GM12878 (cell line): Measurements from ENCODE around the gene TPCN1. TPM values are rescaled to one million over a fixed set of nuclear protein-coding genes. Genes with fewer than 3 reads are reported as not detected.

Experiments used
- ATAC-seq: fragments of 200-7000 bp; cut with Tn5 transposase; 3 replicates; pipeline ENCODE4 v1.9.1; 2020; ENCODE audit warnings: mild to moderate bottlenecking, moderate library complexity
- BruUV-seq: library from RNA; stranded (reverse); fragments of 400-500 nt; replicated peaks from 2 replicates; lab custom pipeline; 2021; lab: Mats Ljungman, UMichigan
- CTCF ChIA-PET: fragments of 300-600 bp; sonication (Branson Sonifier 250); formaldehyde crosslinking; extraction: SDS; loops from one replicate; lab custom pipeline; 2021; ENCODE audit warnings: inconsistent platforms; lab: Yijun Ruan, JAX
- POLR2A ChIA-PET: fragments of 350-600 bp; formaldehyde crosslinking; extraction: SDS; loops from one replicate; lab custom pipeline; 2021; ENCODE audit warnings: inconsistent platforms; lab: Charles Lee
- RAD21 ChIA-PET: fragments of 300-600 bp; sonication (Branson Sonifier 250); formaldehyde crosslinking; loops from one replicate; lab custom pipeline; 2023; ENCODE audit warnings: antibody characterized with exemption; ENCODE audit not compliant: unreplicated experiment; lab: Charles Lee
- SMC1A ChIA-PET: fragments of 300-600 bp; sonication (Branson Sonifier 250); formaldehyde crosslinking; loops from one replicate; lab custom pipeline; 2023; ENCODE audit not compliant: unreplicated experiment, uncharacterized antibody; lab: Charles Lee
- DNase-seq: peaks from one replicate; pipeline ENCODE4 v3.0.0-alpha.2; 2011; ENCODE audit warnings: low read depth, low spot score
- FAIRE-seq: peaks from 3 replicates; lab custom pipeline; 2011; peaks lifted over from hg19 to GRCh38; lab: Jason Lieb, UNC
- H2AFZ ChIP-seq: 2 replicates; pipeline ENCODE4 v1.6.0; 2011; ENCODE audit warnings: low read depth, low read length, control low read depth; ENCODE audit not compliant: control insufficient read depth
- H3K27ac ChIP-seq: 2 replicates; pipeline ENCODE4 v1.5.1; 2011; ENCODE audit warnings: control low read depth; ENCODE audit not compliant: control insufficient read depth, insufficient read depth
- H3K27me3 ChIP-seq, 2 experiments: replicated peaks in 1 of 2; 2 replicates each; pipeline versions ENCODE4 v1.6.0 to v1.6.1; 2011; ENCODE audit warnings: low read length in 1 of 2; ENCODE audit not compliant: control insufficient read depth in 2 of 2, insufficient read depth in 2 of 2
- H3K36me3 ChIP-seq, 2 experiments: 2 replicates each; pipeline ENCODE4 v1.5.1; 2011; ENCODE audit warnings: low read length in 1 of 2; ENCODE audit not compliant: control insufficient read depth in 2 of 2, insufficient read depth in 2 of 2
- H3K4me1 ChIP-seq: 2 replicates; pipeline ENCODE4 v1.6.1; 2011; ENCODE audit warnings: mild to moderate bottlenecking, low read length, moderate library complexity, mixed read lengths; ENCODE audit not compliant: control insufficient read depth, insufficient read depth
- H3K4me2 ChIP-seq: 2 replicates; pipeline ENCODE4 v1.6.0; 2011; ENCODE audit warnings: control low read depth; ENCODE audit not compliant: control insufficient read depth, insufficient read depth
- H3K4me3 ChIP-seq: fragments of 200-600 bp; sonication (generic); 2 replicates; pipeline ENCODE4 v1.5.1; 2016
- H3K79me2 ChIP-seq: 2 replicates; pipeline ENCODE4 v1.6.0; 2011; ENCODE audit warnings: low read length; ENCODE audit not compliant: control insufficient read depth, insufficient read depth
- H3K9ac ChIP-seq: 2 replicates; pipeline ENCODE4 v1.8.0; 2011; ENCODE audit warnings: low read length, control low read depth, mixed read lengths; ENCODE audit not compliant: control insufficient read depth, insufficient read depth
- H3K9me3 ChIP-seq: replicated peaks from 3 replicates; pipeline ENCODE4 v1.5.1; 2011; ENCODE audit warnings: mild to moderate bottlenecking, low read length; ENCODE audit not compliant: control insufficient read depth, insufficient read depth
- H4K20me1 ChIP-seq: 2 replicates; pipeline ENCODE4 v1.6.0; 2011; ENCODE audit not compliant: control insufficient read depth, insufficient read depth
- RFX5 ChIP-seq: IDR thresholded peaks from 2 replicates; pipeline ENCODE4 v1.6.1; 2011; ENCODE audit warnings: low read depth, low read length, improper control_type of control experiment
- WGBS: methylation state at CpG from one replicate; pipeline ENCODE4 v1.1.6; 2016; ENCODE audit warnings: low lambda C conversion rate; ENCODE audit not compliant: insufficient replicate concordance, insufficient coverage; ENCODE audit errors: missing lambda C conversion rate; 5-methylcytosine and 5-hydroxymethylcytosine counted together
- in situ Hi-C: fragments of 300-500 bp; cut with MboI; formaldehyde crosslinking; loops from 9 replicates; pipeline ENCODE4 v1.14.3; 2018; ENCODE audit warnings: mixed read lengths
- intact Hi-C: fragments of 100-400 bp; cut with micrococcal nuclease; formaldehyde crosslinking; loops from one replicate; pipeline ENCODE4 v1.14.2; 2022; ENCODE audit not compliant: unreplicated experiment
- polyA plus RNA-seq, 11 experiments: library from polyadenylated mRNA; depleted of rRNA in 4 of 11; unstranded in 6 of 11; stranded (reverse) in 5 of 11; fragments of >200 nt; fragmentation: Nextera tagmentation in 4 of 11; fragmentation: Illumina TruSeq in 1 of 11; extraction: Ambion mirVana in 4 of 11; extraction: Trizol in 1 of 11; gene quantifications; 1 replicate in 1 of 11; 2 replicates in 10 of 11; pipeline versions ENCODE4 v1.2.1 to v1.2.3, GENCODE V29; 2011 to 2016; ENCODE audit warnings: inconsistent platforms in 2 of 11, missing spikeins in 2 of 11, low read depth in 1 of 11
- total RNA-seq, 4 experiments: library from RNA; depleted of rRNA in 3 of 4; stranded (reverse); fragments of >200 nt in 3 of 4; fragmentation: Illumina TruSeq in 1 of 4; extraction: Trizol in 1 of 4; gene quantifications; 2 replicates each; pipeline versions ENCODE4 v1.2.1 to v1.2.3, GENCODE V29; 2013 to 2021
- TF ChIP-seq, protein P1 (sequence below): fragments of 150-350 bp; IDR thresholded peaks from 2 replicates; pipeline ENCODE4 v1.6.1; 2016; ENCODE audit warnings: low read depth, low read length

TPCN1 gene
- total and polyA plus RNA-seq, 10 of the 15 experiments (the other 5 are each of a cell fraction or from before 2014, with no cell fraction given), result 0.79 to 30.9 (median 19.4) TPM

DNA sequence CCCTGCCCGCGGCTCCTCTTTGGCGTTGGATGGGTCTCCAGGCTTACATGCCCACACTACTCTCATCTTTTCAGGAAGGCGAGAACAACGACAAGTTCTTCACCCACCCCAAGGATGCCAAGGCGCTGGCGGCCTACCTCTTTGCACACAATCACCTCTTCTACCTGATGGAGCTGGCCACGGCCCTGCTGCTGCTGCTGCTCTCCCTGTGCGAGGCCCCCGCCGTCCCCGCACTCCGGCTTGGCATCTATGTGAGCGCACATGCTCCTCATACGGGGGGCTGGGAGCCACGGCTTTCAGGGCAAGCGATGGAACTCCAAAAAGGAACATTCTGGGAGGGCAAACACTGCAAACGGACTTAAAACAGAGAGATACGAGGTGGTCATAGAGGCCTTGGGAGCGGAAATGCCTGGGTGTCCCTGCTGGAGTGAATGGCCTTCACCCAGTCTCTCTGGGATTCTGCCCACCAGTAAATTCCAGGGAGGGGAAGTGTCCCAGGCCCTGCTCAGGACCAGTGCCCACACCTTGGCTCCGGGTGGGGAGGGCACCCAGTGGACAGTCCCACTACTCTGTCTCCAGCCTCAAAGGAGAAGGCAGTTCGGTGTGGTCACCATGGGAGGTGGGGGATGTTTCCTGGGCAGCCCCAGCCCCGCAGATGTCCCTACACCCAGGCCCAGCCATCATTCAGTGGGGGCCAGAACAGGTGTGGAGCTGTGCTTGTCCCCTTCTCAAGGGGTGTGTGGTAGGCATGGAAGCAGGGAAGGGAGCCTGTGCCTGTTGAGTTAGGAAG is 45.0 kb downstream of the TPCN1 start:
- in situ Hi-C loops, result no loop called here
- H2AFZ ChIP-seq, result no peak overlapping the region
- no peaks in the 10 kb centered on the region for H3K27me3 ChIP-seq
- H3K9ac ChIP-seq, result no peak overlapping the region
- H3K9me3 ChIP-seq, result no peaks in the 10 kb centered on the region
- WGBS, result 98% methylated on average over 23 of the region's 23 CpGs
- H3K4me2 ChIP-seq, result no peak overlapping the region
- H3K36me3 ChIP-seq, result peaks cover 5 to 24% of the 10 kb centered on the region in 2 experiments
- ChIA-PET CTCF (interaction anchor here (0.6 kb wide), 1 partner anchor 61 kb away, joined by 3 read pairs; no protein-coding TSS in a partner anchor), RAD21 (no interaction called here), SMC1A (no interaction called here), POLR2A (no interaction called here)
- FAIRE-seq, result no peak
- peaks cover 9% of the 10 kb centered on the region; the same call in 1 of the 2 replicates for H3K4me1 ChIP-seq
- no peak overlapping the region for H3K4me3 ChIP-seq
- no peak for TF ChIP-seq RFX5
- TF ChIP-seq, protein P1, sequence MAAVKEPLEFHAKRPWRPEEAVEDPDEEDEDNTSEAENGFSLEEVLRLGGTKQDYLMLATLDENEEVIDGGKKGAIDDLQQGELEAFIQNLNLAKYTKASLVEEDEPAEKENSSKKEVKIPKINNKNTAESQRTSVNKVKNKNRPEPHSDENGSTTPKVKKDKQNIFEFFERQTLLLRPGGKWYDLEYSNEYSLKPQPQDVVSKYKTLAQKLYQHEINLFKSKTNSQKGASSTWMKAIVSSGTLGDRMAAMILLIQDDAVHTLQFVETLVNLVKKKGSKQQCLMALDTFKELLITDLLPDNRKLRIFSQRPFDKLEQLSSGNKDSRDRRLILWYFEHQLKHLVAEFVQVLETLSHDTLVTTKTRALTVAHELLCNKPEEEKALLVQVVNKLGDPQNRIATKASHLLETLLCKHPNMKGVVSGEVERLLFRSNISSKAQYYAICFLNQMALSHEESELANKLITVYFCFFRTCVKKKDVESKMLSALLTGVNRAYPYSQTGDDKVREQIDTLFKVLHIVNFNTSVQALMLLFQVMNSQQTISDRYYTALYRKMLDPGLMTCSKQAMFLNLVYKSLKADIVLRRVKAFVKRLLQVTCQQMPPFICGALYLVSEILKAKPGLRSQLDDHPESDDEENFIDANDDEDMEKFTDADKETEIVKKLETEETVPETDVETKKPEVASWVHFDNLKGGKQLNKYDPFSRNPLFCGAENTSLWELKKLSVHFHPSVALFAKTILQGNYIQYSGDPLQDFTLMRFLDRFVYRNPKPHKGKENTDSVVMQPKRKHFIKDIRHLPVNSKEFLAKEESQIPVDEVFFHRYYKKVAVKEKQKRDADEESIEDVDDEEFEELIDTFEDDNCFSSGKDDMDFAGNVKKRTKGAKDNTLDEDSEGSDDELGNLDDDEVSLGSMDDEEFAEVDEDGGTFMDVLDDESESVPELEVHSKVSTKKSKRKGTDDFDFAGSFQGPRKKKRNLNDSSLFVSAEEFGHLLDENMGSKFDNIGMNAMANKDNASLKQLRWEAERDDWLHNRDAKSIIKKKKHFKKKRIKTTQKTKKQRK, result no peak
- H4K20me1 ChIP-seq, result no peaks in the 10 kb centered on the region
- BruUV-seq, result no TSS peak
- DNase-seq, result no peak
- no peak for ATAC-seq
- H3K27ac ChIP-seq, result no peak overlapping the region
- intact Hi-C loops, result no loop called here
- no peaks in the 10 kb centered on the region for H3K79me2 ChIP-seq
